ENCODE measurements around the gene PTOV1. TPM values are rescaled to one million over a fixed set of nuclear protein-coding genes. Genes with fewer than 3 reads are reported as not detected.

PTOV1 gene
- total and polyA plus RNA-seq, 10 of the 15 experiments (the other 5 are each of a cell fraction or from before 2014, with no cell fraction given): 3.2 to 83.5 (median 22.3) TPM

GRCh38 chr19:49839713-49840112 lies 11.2 kb upstream of the PTOV1 start:
- in situ Hi-C loops (cut with MboI): no loop called here
- ATAC-seq (no peak), FAIRE-seq (no peak), DNase-seq (ENCODE audit: low read depth, low spot score) (no peak)
- TF ChIP-seq FOS (IDR thresholded peaks at IDR 0.05; ENCODE audit: borderline replicate concordance, extremely low read depth, insufficient read length): no peak
- no peak for TF ChIP-seq SMC3 (IDR thresholded peaks at IDR 0.05; ENCODE audit: borderline replicate concordance, low read length)
- no peak for TF ChIP-seq KAT2A (conservative IDR thresholded peaks at IDR 0.05; ENCODE audit: control insufficient read depth, low read depth, low read length)
- TF ChIP-seq CHD4 (IDR thresholded peaks at IDR 0.05): no peak
- no peak for TF ChIP-seq E2F4 (IDR thresholded peaks at IDR 0.05; ENCODE audit: low read depth, low read length)
- no peak for TF ChIP-seq ZNF592 (IDR thresholded peaks at IDR 0.05)
- TF ChIP-seq NR2C2 (IDR thresholded peaks at IDR 0.05; ENCODE audit: borderline replicate concordance, control insufficient read depth, insufficient read length, low read depth): no peak
- ChIA-PET RAD21 (ENCODE audit: unreplicated experiment) (no interaction called here), SMC1A (ENCODE audit: uncharacterized antibody, unreplicated experiment) (interaction anchor here (0.5 to 0.6 kb wide), 2 partner anchors 8 to 118 kb away, joined by 3 read pairs; no protein-coding TSS in a partner anchor), CTCF (no interaction called here), POLR2A (no interaction called here)
- 94% methylated on average over 11 of the region's 11 CpGs for WGBS (ENCODE audit: insufficient coverage, insufficient replicate concordance, low lambda C conversion rate, missing lambda C conversion rate)
- no peak overlapping the region for H2AFZ ChIP-seq (ENCODE audit: control insufficient read depth, low read depth, low read length)
- H3K4me1 ChIP-seq (ENCODE audit: control insufficient read depth, insufficient read depth, low read length): peaks cover 10% of the 10 kb centered on the region
- BruUV-seq (replicated peaks): no TSS peak
- intact Hi-C loops (cut with micrococcal nuclease; ENCODE audit: unreplicated experiment): no loop called here
- no peak overlapping the region for H3K4me2 ChIP-seq (ENCODE audit: control insufficient read depth, insufficient read depth)
- H3K27me3 ChIP-seq (replicated peaks in 1 of 2; ENCODE audit: control insufficient read depth in 2 of 2, insufficient read depth in 2 of 2, low read length in 1 of 2): no peaks in the 10 kb centered on the region
- H3K9me3 ChIP-seq (replicated peaks; ENCODE audit: control insufficient read depth, insufficient read depth, low read length): no peaks in the 10 kb centered on the region
- H3K27ac ChIP-seq (ENCODE audit: control insufficient read depth, insufficient read depth): no peak overlapping the region
- no peak overlapping the region for H3K4me3 ChIP-seq
- no peak overlapping the region for H3K9ac ChIP-seq (ENCODE audit: control insufficient read depth, insufficient read depth, low read length)
- H4K20me1 ChIP-seq (ENCODE audit: control insufficient read depth, insufficient read depth): no peaks in the 10 kb centered on the region
- H3K79me2 ChIP-seq (ENCODE audit: control insufficient read depth, insufficient read depth, low read length): no peaks in the 10 kb centered on the region
- peaks cover 11 to 12% of the 10 kb centered on the region in 2 experiments for H3K36me3 ChIP-seq (ENCODE audit: control insufficient read depth in 2 of 2, insufficient read depth in 2 of 2, low read length in 1 of 2)

Measured in GM12878 (cell line).